Embryonic facial prominence (tissue), 1 donor: ENCODE measurements around the gene FBXL17.

Experiments used
- DNase-seq: peaks from one replicate; pipeline ENCODE4 v3.0.0-alpha.2; 2016; ENCODE audit errors: extremely low spot score

Gene FBXL17

DNA sequence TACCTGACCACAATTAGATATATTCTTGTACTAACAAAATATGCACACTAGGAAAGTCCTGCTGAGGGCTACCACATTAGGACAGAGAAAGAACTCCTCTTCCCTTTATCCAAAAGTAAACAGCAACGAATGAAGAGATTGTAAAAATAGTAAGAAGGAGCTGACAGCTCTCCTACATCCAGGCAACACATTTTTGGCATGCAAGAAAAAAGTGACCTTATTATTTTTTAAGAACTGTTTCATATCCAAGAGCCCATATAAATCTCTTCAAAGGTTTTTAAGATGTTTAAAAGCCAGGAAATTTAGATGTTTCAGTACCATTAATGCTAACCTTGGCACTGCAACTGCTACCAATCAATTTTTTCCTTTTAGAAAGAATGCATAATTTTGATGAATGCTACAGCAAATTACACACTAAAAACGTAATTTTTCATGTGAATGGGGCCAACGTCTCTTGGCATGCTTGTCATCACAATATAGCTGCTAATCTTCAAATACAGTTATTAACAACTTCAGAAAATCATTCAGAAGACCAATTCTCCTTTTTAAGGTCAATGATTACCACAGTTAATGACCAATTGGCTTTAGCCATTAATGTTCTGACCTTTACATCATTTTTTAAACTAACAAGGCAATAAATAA lies 132.0 kb downstream of the FBXL17 start:
- no peak for DNase-seq

DNA sequence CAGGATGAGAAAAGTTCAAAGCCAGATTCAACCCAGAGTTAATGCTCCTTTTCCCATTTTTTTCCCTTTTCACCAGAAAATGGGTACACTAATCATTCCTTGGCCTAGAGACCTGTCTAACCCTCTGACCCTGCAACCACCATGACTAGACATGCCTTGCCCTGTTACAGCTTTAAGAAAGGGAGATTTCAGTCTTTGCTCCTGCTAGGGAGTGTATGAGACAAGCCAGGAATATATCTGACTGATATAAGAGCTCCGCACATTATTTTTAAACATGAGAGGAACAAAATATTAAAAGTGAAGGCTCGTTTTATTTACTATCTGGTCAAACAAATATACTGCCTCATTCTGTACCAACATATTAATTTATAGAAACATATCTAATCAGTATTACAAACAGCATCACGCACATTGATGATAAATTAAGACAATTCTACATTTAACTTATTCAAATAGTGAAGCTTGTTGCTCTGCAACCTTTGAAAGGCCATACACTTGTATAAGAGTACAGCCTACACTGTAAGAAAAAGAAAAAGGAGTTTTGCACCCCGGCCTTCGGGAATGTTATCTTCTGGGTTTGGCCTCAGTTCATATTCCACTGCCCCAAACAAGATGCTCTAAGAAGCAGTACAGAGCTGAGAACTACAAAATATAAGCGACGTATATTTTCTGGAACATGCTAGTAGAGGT lies 132.7 kb downstream of the FBXL17 start:
- DNase-seq = no peak

DNA sequence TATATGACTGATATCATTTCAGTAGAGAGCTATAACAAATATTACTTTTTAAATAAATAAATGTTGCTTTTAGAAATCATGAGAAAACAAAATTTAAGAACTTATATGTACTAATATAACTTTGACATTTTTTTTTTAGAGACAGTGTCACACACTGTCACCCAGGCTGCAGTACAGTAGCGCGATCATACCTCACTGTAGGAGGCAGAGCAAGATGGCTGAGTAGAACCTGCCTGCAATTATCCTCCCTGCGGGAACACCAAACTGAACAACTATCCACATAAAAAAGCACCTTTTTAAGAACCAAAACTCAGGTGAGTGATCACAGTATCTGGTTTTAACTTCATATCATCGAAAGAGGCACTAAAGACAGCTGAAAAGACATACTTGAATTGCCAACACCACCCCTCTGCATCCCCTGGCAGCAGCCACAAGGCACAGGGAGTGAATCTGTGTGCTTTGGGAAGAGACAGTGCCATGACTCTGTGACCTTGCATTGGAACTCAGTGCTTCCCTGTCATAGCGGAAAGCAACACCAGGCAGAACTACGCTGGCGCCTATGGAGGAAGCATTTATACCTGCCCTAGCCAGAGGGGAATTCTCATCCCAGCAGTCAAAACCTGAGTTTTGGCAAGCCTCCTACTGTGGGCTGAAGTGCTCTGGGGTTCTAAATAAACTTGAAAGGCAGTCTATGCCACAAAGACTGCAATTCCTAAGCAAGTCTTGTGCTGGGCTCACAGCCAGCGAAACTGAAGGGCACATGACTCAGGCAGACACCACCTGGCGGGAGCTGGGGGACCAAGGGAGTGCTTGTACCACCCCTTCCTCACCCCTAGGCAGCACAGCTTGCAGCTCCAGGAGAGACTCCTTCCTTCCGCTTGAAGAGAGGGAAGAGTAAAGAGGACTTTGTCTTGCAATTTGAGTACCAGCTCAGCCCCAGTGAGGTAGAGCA lies 142.7 kb downstream of the FBXL17 start:
- no peak for DNase-seq

GRCh38 chr5:108238461-108238860 lies 143.4 kb downstream of the FBXL17 start:
- no peak for DNase-seq

- no peak for DNase-seq
Observed at GRCh38 chr5:108233617-108234155, 148.2 kb downstream of the FBXL17 start.

DNA sequence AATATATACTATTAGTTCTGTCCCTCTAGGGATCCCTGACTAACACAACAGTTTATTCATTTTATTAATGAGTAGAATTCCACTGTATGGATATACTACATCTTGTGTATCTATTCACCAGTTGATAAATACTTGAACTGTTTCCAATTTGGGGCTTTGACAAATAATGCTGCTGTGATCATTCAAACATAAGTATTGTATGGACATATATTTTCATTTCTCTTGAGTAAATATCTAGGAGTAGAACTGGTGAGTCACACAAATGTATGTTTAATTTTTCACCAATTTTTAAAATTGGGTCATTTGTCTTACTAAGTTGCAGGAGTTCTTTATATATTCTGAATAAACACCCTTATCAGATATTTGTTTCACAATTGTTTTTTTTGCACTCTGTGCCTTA lies 149.1 kb downstream of the FBXL17 start:
- no peak for DNase-seq

GRCh38 chr5:108222011-108222410 lies 159.9 kb downstream of the FBXL17 start:
- no peak for DNase-seq

GRCh38 chr5:108220834-108221233 lies 161.1 kb downstream of the FBXL17 start:
- DNase-seq = no peak

GRCh38 chr5:108216890-108217289 lies 165.0 kb downstream of the FBXL17 start:
- DNase-seq = no peak

DNA sequence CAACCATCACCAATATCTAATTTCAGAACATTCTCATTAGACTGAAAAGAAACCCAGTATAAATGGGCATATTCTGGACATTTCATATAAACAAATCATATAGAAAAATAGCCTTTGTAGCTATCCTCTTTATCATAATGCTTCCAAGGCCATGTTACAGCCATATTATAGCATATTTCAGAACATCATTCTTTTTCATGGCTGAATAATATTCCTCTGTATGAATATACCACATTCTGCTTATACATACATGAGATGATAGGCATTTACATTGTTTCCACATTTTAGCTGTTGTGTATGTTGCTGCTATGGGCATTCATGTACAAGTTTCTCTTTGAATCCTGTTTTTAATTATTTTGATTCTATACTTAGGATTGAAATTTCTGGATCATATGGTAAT lies 167.0 kb downstream of the FBXL17 start:
- no peak for DNase-seq

DNA sequence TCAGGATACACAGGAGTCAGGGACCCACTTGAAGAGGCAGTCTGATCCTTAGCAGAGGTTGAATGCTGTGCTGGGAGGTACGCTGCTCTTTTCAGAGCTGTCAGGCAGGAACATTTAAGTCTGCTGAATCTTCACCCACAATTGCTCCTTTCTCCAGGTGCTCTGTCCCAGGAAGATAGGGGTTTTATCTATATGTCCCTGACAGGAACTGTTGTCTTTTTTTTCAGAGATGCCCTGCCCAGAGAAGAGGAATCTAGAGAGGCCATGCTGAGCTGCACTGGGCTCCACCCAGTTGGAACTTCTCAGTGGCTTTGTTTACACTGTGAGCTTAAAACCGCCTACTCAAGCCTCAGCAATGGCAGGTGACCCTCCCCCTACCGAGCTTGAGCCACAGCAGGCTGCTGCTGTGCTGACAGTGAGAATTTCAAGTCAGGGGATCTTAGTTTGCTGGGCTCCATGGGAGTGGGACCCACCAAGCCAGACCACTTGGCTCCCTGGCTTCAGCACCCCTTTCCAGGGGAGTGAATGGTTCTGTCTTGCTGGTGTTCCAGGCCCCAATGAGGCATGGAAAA lies 169.0 kb downstream of the FBXL17 start:
- DNase-seq = no peak

GRCh38 chr5:108206707-108207106 lies 175.2 kb downstream of the FBXL17 start:
- no peak for DNase-seq

- DNase-seq = no peak
Observed at GRCh38 chr5:108201721-108202120, 180.2 kb downstream of the FBXL17 start.

GRCh38 chr5:108196276-108196675 lies 185.6 kb downstream of the FBXL17 start:
- DNase-seq = no peak

GRCh38 chr5:108193021-108193795 lies 188.7 kb downstream of the FBXL17 start:
- DNase-seq = no peak

DNA sequence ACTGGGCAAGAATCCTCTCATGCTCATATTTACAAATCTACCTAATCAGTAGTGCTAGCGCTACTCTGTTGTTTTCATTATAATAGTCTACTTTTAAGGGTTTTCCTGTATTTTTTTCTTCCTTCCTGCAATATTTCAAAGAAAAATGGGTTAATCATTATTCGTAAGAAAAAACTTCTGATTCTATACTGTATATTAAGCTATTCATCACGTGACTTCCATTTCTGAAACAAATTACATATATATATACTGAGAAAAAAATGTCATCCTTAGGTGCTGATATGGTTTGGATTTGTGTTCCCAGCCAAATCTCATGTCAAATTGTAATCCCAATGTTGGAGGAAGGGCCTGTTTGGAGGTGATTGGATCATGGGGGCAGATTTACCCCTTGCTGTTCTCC lies 197.0 kb downstream of the FBXL17 start:
- DNase-seq = no peak

- no peak for DNase-seq
Observed at GRCh38 chr5:108181975-108182374, 199.9 kb downstream of the FBXL17 start.

- DNase-seq = no peak
Observed at GRCh38 chr5:108174286-108174685, 207.6 kb downstream of the FBXL17 start.

DNA sequence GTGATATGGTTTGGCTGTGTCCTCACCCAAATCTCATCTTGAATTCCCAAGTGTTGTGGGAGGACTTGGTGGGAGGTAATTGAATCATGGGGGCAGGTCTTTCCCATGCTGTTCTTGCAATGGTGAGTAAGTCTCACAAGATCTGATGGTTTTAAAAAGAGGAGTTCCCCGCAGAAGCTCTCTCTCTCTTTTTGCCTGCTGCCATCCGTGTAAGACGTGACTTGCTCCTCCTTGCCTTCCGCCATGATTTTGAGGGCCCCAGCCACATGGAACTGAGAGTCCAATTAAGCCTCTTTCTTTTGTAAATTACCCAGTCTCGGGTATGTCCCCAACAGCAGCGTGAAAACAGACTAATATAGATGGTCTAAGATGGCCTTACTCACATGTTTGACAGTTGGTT lies 210.1 kb downstream of the FBXL17 start:
- DNase-seq = no peak

GRCh38 chr5:108168915-108169314 lies 213.0 kb downstream of the FBXL17 start:
- DNase-seq = no peak

DNA sequence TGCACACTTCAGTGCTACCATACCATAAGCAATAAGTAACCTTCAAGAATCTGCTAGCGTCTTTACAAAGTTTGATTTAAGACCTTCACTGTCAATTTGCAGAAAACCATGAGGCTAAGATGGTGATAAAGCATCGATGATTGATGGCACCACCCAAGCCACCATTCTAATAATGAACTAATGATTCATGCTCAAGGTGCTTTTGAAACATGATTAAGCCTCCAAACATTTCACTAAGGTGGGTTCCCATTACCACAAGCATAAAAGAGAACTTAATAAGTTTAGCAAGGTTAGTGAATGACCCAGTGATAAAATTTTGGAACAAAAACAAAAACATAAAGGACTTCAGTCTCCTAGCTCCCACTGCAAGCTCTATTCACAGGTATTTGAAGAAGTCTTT lies 214.7 kb downstream of the FBXL17 start:
- no peak for DNase-seq
